Ovary (tissue), 3 donors: ENCODE data around the gene DCLRE1B.

Experiments
- EP300 ChIP-seq: sonication (generic); formaldehyde crosslinking; IDR thresholded peaks from one replicate; pipeline ENCODE4 v1.6.1; 2017; ENCODE audit warnings: antibody characterized with exemption
- POLR2A ChIP-seq: fragments of 450-650 bp; IDR thresholded peaks from one replicate; pipeline ENCODE4 v1.6.1; 2017; ENCODE audit warnings: antibody characterized with exemption, mild to moderate bottlenecking, moderate library complexity
- TF ChIP-seq, protein P1 (sequence below), 3 donors: fragments of 450-650 bp in 2 of 3; fragments of 200-600 bp in 1 of 3; IDR thresholded peaks; one replicate each; pipeline versions ENCODE4 v1.5.1 to v1.8.0; 2016 to 2022; ENCODE audit warnings: antibody characterized with exemption in 3 of 3, mild to moderate bottlenecking in 1 of 3
- donor health status: DM: no; HTN: no; CAD: no.

DNA sequence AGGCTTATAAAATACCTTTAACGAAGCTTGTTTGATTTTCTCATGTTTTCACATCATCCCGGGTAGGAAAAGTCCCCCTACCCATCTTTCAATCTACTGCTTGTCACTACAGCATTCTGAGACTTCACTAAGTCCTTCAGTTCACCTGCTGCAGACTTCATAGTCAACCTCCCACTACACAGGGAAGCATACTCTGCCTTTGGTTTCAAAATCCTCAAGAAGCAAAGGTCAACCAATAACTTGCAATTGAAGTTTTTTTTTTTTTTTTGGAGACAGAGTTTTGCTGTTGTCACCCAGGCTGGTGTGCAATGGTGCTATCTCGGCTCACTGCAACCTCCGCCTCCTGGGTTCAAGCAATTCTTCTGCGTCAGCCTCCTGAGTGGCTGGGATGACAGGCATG lies 28.9 kb upstream of the DCLRE1B start:
- TF ChIP-seq, protein P1, sequence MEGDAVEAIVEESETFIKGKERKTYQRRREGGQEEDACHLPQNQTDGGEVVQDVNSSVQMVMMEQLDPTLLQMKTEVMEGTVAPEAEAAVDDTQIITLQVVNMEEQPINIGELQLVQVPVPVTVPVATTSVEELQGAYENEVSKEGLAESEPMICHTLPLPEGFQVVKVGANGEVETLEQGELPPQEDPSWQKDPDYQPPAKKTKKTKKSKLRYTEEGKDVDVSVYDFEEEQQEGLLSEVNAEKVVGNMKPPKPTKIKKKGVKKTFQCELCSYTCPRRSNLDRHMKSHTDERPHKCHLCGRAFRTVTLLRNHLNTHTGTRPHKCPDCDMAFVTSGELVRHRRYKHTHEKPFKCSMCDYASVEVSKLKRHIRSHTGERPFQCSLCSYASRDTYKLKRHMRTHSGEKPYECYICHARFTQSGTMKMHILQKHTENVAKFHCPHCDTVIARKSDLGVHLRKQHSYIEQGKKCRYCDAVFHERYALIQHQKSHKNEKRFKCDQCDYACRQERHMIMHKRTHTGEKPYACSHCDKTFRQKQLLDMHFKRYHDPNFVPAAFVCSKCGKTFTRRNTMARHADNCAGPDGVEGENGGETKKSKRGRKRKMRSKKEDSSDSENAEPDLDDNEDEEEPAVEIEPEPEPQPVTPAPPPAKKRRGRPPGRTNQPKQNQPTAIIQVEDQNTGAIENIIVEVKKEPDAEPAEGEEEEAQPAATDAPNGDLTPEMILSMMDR (IDR thresholded peaks at IDR 0.05): no peak
- no peak for TF ChIP-seq POLR2A
- no peak for TF ChIP-seq EP300
